NCI-H226 (cell line): ENCODE results near the gene PKP1.

ENCODE experiments used
- DNase-seq: peaks from one replicate; pipeline ENCODE4 v3.0.0-alpha.2; 2015

The PKP1 gene

GRCh38 chr1:201283836-201284553 lies 689 bp downstream of the PKP1 start:
- no peak for DNase-seq

DNA sequence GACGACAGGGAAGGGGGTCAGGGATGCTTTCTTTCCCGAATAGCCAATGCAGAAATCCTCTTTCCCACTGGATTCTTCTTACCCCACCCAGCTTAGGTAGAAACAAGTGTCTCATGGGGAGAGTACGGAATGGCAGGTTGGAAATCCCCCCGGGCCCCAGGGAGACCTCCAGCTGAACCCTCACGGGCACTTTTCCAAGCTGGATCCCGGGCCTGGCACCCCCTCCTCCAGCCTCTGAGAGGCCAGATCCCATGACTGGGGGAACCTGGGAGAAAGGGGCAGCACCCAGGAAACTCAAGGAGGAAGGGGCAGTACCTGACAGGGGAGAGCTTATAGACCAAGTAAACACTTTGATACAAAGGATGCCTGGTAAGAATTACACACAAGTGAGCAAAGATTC lies 1.3 kb downstream of the PKP1 start:
- no peak for DNase-seq

- DNase-seq, result no peak
Measured at GRCh38 chr1:201285846-201286245, 2.5 kb downstream of the PKP1 start.

DNA sequence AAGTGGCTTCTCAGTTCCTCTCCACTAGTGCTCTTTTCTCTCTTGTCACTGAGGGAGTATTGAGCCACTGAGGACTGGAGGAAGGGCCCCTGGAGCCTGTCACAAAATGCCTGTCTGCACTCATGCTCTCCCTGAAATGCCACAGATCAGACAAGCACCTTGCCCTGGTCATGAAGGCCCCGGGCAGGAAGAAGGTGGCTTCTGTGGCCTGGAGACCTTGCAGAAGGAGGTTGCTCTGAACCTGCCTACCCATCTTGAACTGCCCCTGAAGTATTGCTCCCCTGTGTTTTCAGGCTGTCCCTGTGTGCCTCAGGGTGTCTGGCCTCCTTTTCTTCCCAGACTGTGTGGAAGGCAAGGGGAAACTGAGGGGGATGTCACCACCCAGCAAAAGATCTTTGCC lies 3.1 kb downstream of the PKP1 start:
- DNase-seq, result no peak

GRCh38 chr1:201288007-201288406 lies 4.7 kb downstream of the PKP1 start:
- DNase-seq, result no peak

DNA sequence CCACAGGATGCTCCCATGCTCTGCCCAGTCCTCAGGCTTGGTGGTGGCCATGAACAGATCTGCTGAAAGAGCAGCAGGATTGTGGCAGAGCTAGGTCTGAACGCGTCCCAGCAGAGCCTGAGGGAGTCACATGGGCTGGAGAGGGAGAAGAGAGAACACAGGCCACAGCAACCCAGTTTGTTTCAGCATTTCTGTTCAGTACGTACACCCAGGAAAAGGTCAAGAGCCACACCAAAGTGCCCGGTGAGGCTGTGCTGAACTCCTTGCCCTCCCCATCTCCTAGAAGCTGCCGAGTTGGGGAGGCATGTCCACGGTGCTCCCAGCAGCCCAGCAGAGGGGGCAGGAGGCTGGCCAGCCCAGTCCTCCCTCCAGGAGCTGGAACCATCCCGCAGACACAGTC lies 5.5 kb downstream of the PKP1 start:
- no peak for DNase-seq

DNA sequence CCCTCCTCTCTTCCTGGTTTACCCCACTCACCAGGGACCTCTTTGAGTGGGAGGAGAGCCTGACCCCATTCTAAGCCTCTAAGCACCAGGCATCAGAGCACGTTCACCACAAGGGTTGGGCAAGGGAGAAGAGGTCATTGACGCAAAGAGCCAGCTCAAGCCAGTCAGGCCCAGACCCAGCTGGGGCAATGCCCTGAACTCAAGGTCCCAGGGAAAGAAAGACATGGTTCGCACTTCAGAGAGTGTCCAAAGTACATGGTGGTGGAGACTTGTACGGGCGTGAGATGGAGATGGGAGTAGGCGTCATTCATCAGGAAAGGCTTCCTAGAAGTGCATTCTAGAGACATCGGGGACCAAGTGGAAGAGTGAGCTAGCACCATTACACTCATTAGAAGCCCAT lies 7.2 kb downstream of the PKP1 start:
- no peak for DNase-seq

DNA sequence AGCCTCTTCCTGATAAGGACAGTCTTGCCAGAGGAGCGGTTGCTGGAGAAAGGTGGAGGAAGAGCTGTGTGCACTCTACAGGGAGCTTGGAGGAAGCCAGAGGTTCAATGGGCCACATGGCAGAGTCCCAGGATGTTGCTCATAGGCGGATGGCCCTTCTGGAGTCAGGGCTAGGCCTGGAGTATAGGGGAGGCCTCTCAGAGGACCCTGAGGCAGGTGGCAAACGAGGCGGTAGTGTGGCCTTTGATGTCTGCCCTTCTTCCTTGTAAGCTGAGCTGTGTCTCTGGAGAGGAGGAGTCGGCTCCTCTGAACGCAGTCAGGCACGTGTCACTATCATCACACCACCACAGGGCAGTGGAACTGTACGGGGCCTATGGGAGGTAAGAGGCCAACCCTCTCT lies 8.6 kb downstream of the PKP1 start:
- DNase-seq, result no peak

DNA sequence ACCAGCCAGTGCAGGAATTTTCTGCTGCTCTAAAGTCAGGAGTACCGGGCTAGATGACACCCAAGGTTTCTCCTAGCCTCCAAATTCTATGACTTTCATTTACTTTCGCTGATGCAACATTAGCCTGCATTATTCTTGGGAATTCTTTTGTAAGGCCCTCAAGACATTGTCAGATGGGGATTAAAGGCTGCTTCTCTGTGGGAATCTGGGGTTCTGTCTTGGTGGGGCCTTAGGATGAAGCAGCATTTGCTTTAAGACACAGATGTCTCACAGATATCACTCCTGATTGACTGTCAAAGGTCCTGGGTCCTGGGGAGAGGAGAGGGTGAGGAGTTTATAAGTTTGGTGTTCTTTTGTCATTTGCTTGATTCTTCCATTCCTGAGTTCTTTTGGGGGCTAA lies 11.6 kb downstream of the PKP1 start:
- DNase-seq, result no peak

DNA sequence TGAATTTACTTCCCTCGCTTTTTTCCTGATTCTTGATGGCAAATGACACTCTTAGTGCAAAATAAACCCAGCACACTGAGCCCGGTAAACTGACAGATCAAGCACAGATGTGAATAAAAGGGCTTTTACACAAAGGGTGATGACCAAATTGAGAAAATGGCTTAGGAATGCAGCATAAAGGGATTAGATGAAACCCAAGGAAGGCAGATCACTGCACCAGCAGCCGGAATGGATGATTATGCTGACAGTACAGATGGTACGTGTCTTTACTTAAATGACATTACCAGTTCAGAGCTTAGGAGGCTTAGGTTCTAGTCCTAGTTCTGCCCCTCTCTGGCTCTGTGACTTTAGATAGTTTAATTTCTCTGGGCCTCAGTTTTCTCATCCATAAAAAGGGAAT lies 12.0 kb downstream of the PKP1 start:
- DNase-seq, result no peak

DNA sequence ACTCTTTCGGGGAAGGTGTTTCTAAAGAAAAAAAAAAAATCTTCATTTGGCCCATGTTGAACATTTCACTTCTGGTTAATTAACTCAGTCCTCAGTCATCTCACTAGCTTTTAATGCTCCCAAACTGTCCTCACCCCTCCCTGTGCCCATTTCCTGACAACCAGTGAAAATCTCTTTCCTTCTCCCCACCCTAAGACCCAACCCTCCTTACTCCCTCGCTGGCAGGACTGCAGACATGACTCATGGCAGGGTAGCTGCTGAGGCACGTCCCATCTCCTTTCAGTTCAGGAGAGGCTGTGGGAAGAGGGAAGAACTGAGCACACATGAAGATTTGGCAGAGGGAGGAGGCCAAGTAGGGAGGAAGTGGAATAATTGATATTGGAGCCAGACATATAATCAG lies 12.6 kb downstream of the PKP1 start:
- peak; percentile 87 for DNase-seq

DNA sequence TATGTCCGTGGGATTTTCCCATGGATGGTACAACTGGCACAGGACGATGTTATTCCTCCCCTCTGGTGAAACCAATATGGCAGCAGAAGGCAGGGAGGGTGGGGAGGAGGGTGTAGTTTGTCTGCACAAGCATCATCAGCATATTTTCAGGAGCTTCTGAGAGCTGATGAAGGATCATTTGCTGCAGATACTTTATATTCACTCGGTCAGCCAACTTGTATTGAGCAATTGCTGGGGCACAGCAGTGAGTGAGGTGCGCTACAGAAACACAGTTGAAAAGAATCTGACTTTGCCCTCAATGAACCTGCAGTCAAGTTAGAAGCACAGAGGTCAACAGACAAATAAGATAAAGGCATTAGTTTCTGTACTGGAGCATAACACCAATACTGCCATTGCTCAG lies 13.0 kb downstream of the PKP1 start:
- DNase-seq, result no peak

GRCh38 chr1:201298396-201299381 lies 15.4 kb downstream of the PKP1 start:
- no peak for DNase-seq

DNA sequence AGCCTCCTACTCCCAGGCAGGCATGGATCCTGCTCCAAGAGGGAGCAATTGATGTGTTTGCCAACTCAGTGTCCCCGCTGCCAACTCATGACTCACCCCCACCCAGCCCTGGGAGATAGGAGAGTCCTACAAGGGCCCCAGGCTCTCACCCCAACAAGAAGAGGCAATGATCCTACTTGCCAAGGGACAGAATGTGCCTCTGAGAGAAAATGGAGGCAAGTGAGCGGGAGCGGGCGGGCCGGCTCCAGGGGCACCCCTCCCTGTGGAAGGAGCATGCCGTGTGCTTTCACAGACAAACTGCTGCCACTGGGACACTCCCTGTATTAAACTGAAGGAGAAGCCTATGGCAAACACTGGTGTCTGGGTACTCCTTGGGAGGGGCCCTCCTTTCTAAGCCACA lies 16.7 kb downstream of the PKP1 start:
- peak; percentile 59 for DNase-seq

DNA sequence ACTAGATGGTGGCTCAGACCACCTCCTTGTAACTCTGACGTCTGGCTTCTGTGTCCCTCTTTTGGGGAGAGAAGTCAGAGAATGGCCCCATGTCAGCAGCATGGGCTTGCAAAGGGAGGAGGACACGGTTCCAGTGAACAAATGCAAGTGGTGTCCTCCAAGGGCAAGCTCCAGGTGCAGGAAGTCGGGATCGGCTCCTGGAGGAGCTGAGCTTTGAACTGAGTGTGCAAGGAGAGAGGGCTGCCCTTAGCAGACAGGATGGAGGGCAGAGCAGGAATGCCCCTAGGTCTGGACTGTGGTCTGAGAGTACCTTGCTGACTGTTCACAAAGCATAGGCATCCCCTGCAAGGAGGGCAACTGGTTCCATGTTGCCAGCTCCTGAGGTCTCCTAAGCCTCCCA lies 17.3 kb downstream of the PKP1 start:
- no peak for DNase-seq

- no peak for DNase-seq
Measured at GRCh38 chr1:201302163-201303152, 19.2 kb downstream of the PKP1 start.

DNA sequence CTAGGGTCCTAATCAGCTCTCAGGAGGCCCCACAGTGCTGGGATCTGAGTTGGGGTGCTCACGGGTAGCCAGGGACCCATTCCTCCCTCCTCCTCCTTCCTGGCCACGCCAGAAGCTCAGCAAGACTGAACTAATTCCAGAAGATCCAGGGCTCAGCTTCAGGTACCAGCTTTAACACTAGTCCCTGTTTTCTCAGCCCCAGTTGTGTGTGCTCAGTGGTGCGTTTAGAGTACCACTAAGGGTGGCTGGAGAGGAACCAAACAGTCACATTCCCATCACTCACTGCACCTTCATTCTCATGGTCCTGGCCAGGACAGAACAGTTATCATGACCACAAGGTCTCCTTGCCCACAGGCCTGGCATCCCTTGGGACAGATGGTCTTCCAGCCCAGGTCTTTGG lies 20.8 kb downstream of the PKP1 start:
- no peak for DNase-seq

DNA sequence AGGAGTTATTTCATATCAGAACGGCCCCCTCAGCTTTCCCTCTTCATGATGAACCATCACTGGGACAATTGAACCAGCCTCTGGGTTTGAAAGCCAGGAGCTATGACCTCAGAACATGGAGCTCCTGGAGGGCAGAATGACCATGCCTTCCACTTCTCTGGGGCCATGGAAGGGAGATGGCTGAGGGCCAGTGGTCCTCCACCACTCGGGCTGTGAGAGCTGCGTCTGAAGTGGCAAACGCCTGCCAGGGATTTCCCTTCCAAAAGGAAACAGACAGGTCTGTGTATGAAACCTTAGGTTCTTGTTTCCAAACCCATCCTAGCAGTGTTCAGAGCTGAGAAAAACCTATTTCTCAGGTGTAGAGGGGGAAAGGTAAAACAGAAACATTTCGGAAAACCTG lies 22.5 kb downstream of the PKP1 start:
- DNase-seq, result no peak

DNA sequence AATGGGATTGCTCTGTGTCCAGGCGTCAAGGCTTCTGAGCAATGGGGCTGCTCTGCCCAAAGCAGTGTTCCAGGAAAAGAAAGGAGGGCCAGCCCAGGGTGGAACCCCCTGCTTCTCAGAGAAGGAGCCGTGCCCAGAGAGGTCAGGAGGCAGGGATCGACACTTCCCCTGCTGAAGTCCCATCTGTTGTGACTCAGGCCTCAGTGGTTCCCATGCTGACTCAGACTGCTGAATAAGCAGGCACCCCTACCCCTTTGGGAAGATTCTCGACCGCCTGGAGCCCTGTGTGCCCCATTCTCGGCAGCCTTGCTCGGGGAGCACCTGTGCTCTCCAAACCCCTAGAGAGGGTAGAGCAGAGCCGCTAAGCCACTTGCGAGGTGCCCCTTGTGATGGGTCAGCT lies 23.9 kb downstream of the PKP1 start:
- no peak for DNase-seq

DNA sequence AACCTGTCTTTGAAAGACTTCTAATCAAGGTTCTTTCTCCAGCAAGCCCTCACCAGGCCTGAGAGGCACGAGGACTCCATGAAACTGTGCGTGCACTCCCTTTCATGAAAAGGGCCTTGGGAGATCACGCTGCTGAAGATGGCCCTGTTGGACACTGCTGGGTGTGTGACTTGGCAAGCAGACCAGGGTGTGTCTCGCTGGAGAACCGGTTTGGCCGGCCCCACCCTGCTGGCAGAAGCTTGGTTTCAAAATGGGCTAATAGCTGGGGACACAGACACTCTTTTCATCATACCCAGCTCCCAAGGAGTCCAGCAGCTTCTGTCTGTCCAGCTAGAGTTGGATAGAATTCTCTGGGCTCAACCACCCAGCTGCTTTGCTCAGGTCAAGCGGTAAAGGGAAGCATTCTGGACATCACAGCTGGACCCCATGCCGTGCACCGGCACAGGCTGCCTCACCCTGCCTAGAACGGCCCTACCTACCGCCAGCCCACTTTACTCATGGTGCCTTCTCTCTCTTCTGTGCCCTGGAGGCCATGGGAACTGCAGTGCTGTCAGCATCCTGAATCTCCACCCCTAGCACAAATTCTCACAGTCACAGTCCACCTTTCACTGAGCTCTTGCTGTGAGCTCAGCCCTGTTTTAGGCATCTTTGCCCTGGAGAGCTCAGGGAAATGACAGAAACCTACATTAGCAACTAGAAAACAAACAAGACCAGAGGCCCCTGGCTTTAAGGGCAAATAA lies 24.6 kb downstream of the PKP1 start:
- no peak for DNase-seq

DNA sequence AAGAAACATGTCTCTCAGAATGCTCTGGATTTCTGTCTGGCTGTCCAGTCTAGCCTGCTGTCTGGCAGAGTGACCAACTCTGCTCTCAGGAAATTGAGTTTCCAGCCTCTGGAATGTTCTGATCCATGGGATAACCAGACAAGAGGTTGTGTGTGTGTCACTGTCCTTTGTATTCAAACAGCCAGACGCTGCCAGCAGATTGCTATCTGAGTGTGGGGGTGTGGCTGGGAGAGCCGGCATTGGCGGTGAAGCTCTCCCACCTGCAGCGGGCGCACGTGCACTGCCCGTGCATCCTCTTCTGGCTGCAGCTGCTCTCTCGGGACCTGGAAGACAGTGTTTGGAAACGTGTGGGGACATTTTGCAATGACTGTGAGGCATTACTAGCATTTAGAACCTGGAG lies 26.1 kb downstream of the PKP1 start:
- no peak for DNase-seq

- no peak for DNase-seq
Measured at GRCh38 chr1:201310251-201310985, 27.1 kb downstream of the PKP1 start.
